Right ventricle myocardium inferior (tissue), 1 donor: ENCODE data around the gene PYGB. TPM values are rescaled to one million over a fixed set of nuclear protein-coding genes. Genes with fewer than 3 reads are reported as not detected.

ENCODE experiments used
- ATAC-seq: fragments of 200-7000 bp; cut with Tn5 transposase; one replicate; pipeline ENCODE4 v1.9.1; 2020; ENCODE audit warnings: mild to moderate bottlenecking, moderate library complexity
- DNase-seq: peaks from one replicate; pipeline ENCODE4 v3.0.0; 2021; ENCODE audit errors: missing footprints
- intact Hi-C: fragments of 100-400 bp; cut with DNase I; formaldehyde crosslinking; loops from one replicate; pipeline ENCODE4 v1.11.0; 2022
- long read RNA-seq: library from polyadenylated mRNA; unstranded; transcript quantifications from one replicate; pipeline ENCODE4 v2.0.0, GENCODE V29; 2021
- total RNA-seq: library from RNA; stranded (reverse); fragmentation: NEBNext Ultra II Directional; extraction: Animal tissue kit (Norgen Biotek cat#: 25700); gene quantifications from one replicate; pipeline ENCODE4 v1.2.1, GENCODE V29; 2021
- donor health status: DM: no; HTN: yes; CAD: no; lungs with severe emphysema.

Gene PYGB
- total RNA-seq: 174 TPM
- long read RNA-seq, full-length matches to known transcripts: 234 of 319 reads
- long read RNA-seq, partial matches to known transcripts: 58 of 319 reads
- long read RNA-seq, other reads (novel, unspliced or antisense): 27 of 319 reads

DNA sequence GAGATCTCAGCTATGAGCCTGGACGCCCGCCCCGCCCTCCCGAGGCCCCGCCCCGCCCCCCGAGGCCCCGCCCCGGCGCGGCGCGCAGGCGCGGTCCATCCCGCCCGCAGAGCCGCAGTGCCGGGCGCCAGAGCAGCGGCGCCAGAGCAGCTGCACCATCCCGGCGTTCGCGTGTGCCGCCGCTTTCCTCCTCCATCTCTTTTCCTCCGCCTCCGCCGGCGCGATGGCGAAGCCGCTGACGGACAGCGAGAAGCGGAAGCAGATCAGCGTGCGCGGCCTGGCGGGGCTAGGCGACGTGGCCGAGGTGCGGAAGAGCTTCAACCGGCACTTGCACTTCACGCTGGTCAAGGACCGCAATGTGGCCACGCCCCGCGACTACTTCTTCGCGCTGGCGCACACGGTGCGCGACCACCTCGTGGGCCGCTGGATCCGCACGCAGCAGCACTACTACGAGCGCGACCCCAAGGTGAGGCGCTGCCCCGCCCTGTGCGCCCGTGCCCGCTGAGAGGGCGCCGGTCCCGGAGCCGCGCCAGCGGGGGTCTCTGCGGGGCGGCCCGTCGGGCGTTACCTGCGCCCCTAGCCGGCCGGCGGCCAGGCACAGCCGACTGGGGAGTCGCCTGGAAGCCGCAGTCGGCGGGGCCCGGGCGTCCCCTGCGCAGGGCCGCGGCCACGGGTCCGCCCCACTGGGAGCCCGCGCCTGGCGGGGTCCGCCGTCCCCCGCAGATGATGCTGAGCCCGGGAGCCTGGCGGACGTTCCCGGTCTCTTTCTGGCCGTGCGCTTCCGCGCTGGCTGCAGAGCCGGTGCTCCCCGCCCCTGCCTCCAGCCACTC lies at the start of gene PYGB:
TSS of gene PYGB (plus strand) at position 130 of the 830 bp plus-strand sequence. CDS start at position 224, 94 bp downstream.
- intact Hi-C loops: loop anchor here (2.0 to 5.0 kb wide), 3 partner anchors 21 to 251 kb away; no protein-coding TSS in a partner anchor
- ATAC-seq (peak; percentile 91), DNase-seq (peak; percentile 91)

DNA sequence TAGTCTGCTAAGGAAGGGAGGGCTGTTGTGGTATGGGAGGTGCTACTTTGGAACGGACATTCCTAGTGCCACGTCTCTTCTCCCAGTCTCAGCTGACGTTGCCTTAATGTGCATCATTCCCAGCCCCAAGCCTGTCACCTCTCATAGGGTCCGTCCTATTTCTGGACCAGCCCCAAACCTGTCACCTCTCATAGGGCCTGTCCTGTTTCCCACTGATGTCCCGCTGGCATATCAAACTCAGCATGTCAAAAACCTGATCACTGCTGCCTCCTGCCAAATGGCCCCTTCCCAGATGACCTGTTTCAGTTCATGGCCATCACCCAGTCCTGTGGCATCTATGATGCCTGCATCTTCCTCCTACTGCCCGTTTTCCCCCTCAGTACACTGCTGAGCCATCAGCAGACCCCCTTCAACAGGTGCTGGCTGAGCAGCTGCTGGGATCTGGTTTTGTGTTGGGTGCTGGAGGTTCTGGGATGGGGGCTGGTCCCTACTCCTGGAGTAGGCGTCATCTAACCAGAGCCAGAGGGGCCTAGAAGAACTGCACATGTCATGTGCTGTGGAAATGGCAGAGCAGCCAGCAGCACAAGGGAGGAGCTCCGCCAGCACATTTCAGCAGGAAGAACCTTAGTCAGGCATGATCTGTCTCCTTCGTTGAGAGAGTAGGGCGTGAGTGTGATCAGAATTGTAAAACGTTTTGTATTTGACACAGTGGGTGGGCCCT lies 49.1 kb upstream of the PYGB start:
- intact Hi-C loops: loop anchor here (2.0 to 5.0 kb wide), 2 partner anchors 22 to 193 kb away; partner anchors contain the start of gene ABHD12
- peak; percentile 45 for ATAC-seq
- DNase-seq: no peak

DNA sequence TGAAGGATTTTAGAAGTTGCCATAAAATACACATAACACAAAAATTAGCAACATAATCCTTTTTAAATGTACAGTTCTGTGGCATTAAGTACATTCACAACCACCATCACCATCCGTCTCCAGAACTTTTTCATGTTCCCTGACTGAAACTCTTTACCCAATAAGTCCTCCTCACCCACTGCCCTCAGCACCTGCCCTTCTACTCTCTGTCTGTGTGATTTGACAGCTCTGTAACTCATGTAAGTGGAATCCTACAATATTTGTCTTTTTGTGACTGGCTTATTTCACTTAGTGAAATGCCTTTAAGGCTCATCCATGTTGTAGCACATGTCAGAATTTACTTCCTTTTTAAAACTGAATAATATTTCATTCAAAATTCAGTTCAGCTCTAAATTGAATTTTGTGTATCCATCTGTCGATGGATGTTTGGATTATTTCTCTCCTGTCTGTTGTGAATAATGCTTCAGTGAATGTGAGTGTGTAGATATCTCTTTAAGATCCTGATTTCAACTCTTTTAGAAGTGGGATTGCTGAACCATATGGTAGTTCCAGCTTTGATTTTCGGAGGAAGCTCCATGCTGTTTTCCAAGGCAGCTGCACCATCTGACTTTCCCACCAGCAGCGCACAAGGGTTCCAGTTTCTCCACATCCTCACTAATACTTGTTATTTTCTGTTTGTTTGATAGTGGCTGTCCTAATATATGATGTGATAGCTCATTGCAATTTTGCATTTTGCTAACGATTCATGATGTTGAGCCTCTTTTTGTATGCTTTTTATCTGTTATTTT lies 48.2 kb upstream of the PYGB start:
- DNase-seq: no peak
- intact Hi-C loops: loop anchor here (2.0 to 5.0 kb wide), 2 partner anchors 21 to 193 kb away; partner anchors contain the start of gene ABHD12

DNA sequence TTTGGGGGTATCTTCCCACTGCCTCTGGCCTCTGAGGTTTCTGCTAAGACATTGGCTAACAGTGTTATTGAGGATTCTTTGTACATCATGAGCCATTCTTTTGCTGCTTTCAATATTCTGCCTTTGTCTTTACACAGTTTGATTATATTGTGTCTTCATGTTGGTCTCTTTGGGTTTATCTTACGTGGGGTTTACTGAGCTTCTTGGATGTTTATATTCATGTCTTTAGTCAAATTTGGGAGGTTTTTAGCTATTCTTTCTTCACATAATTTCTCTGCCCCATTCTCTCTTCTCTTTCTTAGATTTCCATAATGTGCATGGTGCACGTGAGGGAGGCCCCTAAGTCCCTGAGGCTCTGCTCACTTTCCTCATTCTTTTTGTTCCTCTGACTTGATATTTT lies 44.8 kb upstream of the PYGB start:
- intact Hi-C loops: no loop called here
- ATAC-seq (no peak), DNase-seq (no peak)

More for the DNA sequence above, 48.2 kb upstream of the PYGB start:
- ATAC-seq: no peak

DNA sequence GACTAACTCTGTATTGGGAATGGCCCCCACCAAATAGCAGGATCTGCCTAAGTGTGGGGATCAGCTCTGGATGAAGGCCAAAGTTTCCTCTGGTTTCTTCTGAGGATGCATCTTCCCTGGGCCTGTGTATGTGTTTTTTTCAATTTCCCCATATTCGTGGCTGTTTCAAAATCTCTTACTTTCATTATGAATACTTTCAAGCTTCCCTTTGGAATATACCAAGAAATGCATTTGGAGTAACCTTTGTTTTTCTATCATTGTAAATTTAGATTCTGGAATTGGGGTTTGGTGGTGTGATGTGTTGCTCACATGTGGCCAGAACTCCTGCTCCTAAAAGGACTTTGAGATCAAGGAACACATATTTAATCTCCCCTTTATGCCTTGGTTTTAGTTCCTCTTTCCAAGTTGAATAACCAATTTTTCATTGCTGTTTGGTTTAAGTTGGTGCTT lies 44.0 kb upstream of the PYGB start:
- DNase-seq (no peak), ATAC-seq (no peak)
- intact Hi-C loops: no loop called here

DNA sequence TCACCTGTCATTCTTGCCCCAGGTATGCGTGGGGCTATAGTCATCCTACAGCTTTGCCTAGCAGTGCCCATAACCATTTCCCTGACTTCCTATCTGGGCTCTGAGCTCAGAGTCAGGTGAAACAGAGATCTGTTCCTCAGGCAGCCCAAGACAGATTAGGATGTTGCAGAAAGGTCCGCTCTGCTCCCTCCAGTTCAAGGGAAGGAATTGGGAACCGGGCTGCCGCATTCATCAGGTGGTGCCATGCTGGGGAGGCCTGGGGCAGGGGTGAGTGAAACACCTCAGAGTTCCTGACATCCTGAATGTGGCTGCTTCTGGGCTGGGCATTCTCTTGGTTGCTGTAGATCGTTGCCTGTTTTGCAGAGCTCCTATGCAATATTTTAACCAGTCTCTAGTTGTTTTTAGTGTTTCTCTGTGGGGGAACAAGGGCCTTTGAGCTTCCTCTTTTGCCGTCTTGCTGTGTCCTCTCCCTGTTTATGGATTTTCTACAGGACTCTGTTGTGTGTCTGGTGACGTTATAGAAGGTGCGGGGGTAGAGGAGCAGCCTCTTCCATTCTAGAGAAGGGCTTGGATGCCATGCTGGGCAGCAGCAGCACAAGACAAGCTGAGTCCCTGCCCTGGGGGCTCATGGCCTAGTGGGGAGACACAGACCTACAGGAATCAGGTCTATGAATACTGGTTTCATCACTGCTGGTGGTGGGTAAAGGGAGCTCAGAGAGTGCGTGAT lies 43.2 kb upstream of the PYGB start:
- intact Hi-C loops: no loop called here
- peak; percentile 29 for ATAC-seq
- DNase-seq: no peak

- ATAC-seq (peak; percentile 29), DNase-seq (no peak)
Observed at GRCh38 chr20:25205277-25206062, 42.4 kb upstream of the PYGB start.

DNA sequence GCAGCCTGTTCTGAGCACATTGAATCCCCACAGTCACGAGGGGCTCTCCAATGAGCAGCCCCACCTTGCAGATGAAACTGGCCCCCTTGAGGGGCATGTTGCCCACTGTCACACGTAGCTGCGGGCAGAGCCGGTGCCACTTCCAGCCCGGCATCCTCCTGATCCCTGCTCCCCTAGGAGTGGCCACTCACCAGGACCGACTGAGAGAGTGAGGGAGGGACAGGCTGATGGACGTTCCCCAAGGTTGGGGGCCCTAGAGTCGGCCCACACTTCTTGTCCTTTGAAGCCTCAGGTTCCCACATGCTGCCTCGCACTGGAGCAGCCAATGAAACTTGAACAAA lies 41.9 kb upstream of the PYGB start:
- intact Hi-C loops: no loop called here
- no peak for ATAC-seq
- DNase-seq: no peak

More at GRCh38 chr20:25205277-25206062, 42.4 kb upstream of the PYGB start:
- intact Hi-C loops: no loop called here

GRCh38 chr20:25206548-25206947 lies 41.3 kb upstream of the PYGB start:
- no peak for ATAC-seq
- intact Hi-C loops: no loop called here
- DNase-seq: no peak

GRCh38 chr20:25207149-25207959 lies 40.5 kb upstream of the PYGB start:
- ATAC-seq (no peak), DNase-seq (no peak)
- intact Hi-C loops: no loop called here

- intact Hi-C loops: no loop called here
- DNase-seq (no peak), ATAC-seq (no peak)
Observed at GRCh38 chr20:25207960-25208534, 39.8 kb upstream of the PYGB start.

- intact Hi-C loops: no loop called here
- no peak for DNase-seq
- no peak for ATAC-seq
Observed at GRCh38 chr20:25209400-25209799, 38.5 kb upstream of the PYGB start.

GRCh38 chr20:25209911-25210310 lies 38.0 kb upstream of the PYGB start:
- ATAC-seq: no peak
- intact Hi-C loops: no loop called here
- DNase-seq: no peak

DNA sequence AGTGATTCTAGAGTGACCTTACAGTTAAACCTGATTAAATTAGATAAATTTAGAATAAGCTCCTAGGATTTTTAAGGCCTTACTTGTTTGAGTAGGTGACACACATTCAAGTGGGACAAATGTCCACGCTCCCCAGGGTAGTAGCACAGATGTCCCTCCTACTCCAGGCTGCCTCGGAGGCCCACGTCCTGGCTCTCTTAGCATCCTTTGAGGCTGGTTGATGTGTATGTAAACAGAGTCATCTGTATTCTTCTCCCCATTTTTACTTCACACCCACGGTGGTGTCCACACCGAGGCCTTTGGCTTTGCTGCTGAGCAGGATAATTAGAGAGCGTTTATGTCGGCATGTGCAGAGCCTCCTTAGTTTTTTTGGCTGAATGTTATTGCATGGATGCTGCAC lies 36.6 kb upstream of the PYGB start:
- no peak for ATAC-seq
- DNase-seq: no peak
- intact Hi-C loops: no loop called here

- intact Hi-C loops: no loop called here
- ATAC-seq: no peak
- no peak for DNase-seq
Observed at GRCh38 chr20:25212242-25212641, 35.6 kb upstream of the PYGB start.
